OCI-LY1 (cell line): Measurements from ENCODE around the gene STAG1.

ENCODE experiments used
- H2AFZ ChIP-seq: fragments of 200-600 bp; sonication (generic), shearing (Covaris generic); 2 replicates; pipeline ENCODE4 v1.6.0; 2014; ENCODE audit warnings: antibody characterized with exemption, mild to moderate bottlenecking, low read length
- H3F3A ChIP-seq: fragments of 200-600 bp; sonication (generic), shearing (Covaris generic); 2 replicates; pipeline ENCODE4 v1.6.0; 2014; ENCODE audit warnings: mild to moderate bottlenecking, antibody characterized with exemption, low read length, moderate library complexity; ENCODE audit not compliant: insufficient read depth
- H3K27ac ChIP-seq: fragments of 200-600 bp; sonication (generic); 2 replicates; pipeline ENCODE4 v1.5.1; 2014; ENCODE audit warnings: low read length, mixed run types, mild to moderate bottlenecking, low read depth; ENCODE audit not compliant: poor library complexity, severe bottlenecking
- H3K27me3 ChIP-seq: fragments of 200-600 bp; sonication (generic); 2 replicates; pipeline ENCODE4 v1.6.0; 2014; ENCODE audit warnings: antibody characterized with exemption, mild to moderate bottlenecking, low read length, moderate library complexity; ENCODE audit not compliant: insufficient read depth
- H3K36me3 ChIP-seq: fragments of 200-600 bp; sonication (generic); 2 replicates; pipeline ENCODE4 v1.6.1; 2014; ENCODE audit warnings: mild to moderate bottlenecking, antibody characterized with exemption, low read length, moderate library complexity, mixed read lengths; ENCODE audit not compliant: insufficient read depth
- H3K4me1 ChIP-seq: fragments of 200-600 bp; sonication (generic); 2 replicates; pipeline ENCODE4 v1.5.1; 2014; ENCODE audit warnings: mild to moderate bottlenecking, low read length, moderate library complexity; ENCODE audit not compliant: insufficient read depth, severe bottlenecking
- H3K4me2 ChIP-seq: fragments of 200-600 bp; sonication (generic), shearing (Covaris generic); 2 replicates; pipeline ENCODE4 v1.6.1; 2014; ENCODE audit warnings: low read length
- H3K4me3 ChIP-seq: fragments of 200-600 bp; sonication (generic); 2 replicates; pipeline ENCODE4 v1.5.1; 2014; ENCODE audit warnings: low read length, low read depth, mild to moderate bottlenecking, mixed read lengths; ENCODE audit not compliant: poor library complexity, severe bottlenecking
- H3K79me2 ChIP-seq: fragments of 200-600 bp; shearing (Covaris generic); 2 replicates; pipeline ENCODE4 v1.6.1; 2016; ENCODE audit warnings: mixed run types, low read length, mixed read lengths; ENCODE audit not compliant: insufficient read depth
- H3K9ac ChIP-seq: fragments of 200-600 bp; sonication (generic), shearing (Covaris generic); 2 replicates; pipeline ENCODE4 v1.6.1; 2014; ENCODE audit warnings: mild to moderate bottlenecking, low read length, mixed read lengths
- H3K9me2 ChIP-seq: fragments of 200-600 bp; sonication (generic), shearing (Covaris generic); 2 replicates; pipeline ENCODE4 v1.6.1; 2014; ENCODE audit warnings: low read depth, mild to moderate bottlenecking, low read length, mixed read lengths
- H3K9me3 ChIP-seq: fragments of 200-600 bp; shearing (Covaris generic); 2 replicates; pipeline ENCODE4 v1.6.1; 2014; ENCODE audit warnings: low read length, mixed read lengths
- H4K20me1 ChIP-seq: fragments of 200-600 bp; sonication (generic), shearing (Covaris generic); 2 replicates; pipeline ENCODE4 v1.6.0; 2016; ENCODE audit warnings: mild to moderate bottlenecking, low read length; ENCODE audit not compliant: insufficient read depth
- CTCF ChIP-seq: fragments of 200-600 bp; sonication (generic), shearing (Covaris generic); IDR thresholded peaks from 2 replicates; pipeline ENCODE4 v1.5.1; 2017; ENCODE audit warnings: mild to moderate bottlenecking, antibody characterized with exemption, low read length, moderate library complexity, mixed read lengths
- EZH2 ChIP-seq: fragments of 200-600 bp; sonication (generic), shearing (Covaris generic); IDR thresholded peaks from 2 replicates; pipeline ENCODE4 v1.8.0; 2017; ENCODE audit warnings: borderline replicate concordance, mixed run types, mild to moderate bottlenecking, antibody characterized with exemption, low read length, moderate library complexity, mixed read lengths

Gene STAG1

GRCh38 chr3:136346486-136346885 is 405.7 kb downstream of the STAG1 start:
- Histone ChIP-seq H4K20me1 (no peaks in the 10 kb centered on the region), H3K9ac (no peak overlapping the region), H3K4me1 (no peaks in the 10 kb centered on the region), H3F3A (no peaks in the 10 kb centered on the region), H3K27ac (no peak overlapping the region), H3K79me2 (no peaks in the 10 kb centered on the region), H3K4me3 (no peak overlapping the region), H3K27me3 (no peaks in the 10 kb centered on the region), H3K36me3 (peaks cover 6% of the 10 kb centered on the region; the same call in 1 of the 2 replicates), H3K4me2 (no peak overlapping the region), H2AFZ (no peak overlapping the region), H3K9me3 (no peaks in the 10 kb centered on the region), H3K9me2 (no peaks in the 10 kb centered on the region)
- no peak for TF ChIP-seq CTCF
- no peak for TF ChIP-seq EZH2

GRCh38 chr3:136343873-136344555 is 408.2 kb downstream of the STAG1 start:
- peaks cover 26% of the 10 kb centered on the region for H3K36me3 ChIP-seq

GRCh38 chr3:136343446-136343845 is 408.7 kb downstream of the STAG1 start:
- H2AFZ ChIP-seq = no peak overlapping the region
- H3K36me3 ChIP-seq = peaks cover 32% of the 10 kb centered on the region
- TF ChIP-seq EZH2 (no peak), CTCF (no peak)
- H3K9me2 ChIP-seq = no peaks in the 10 kb centered on the region
- no peaks in the 10 kb centered on the region for H3K9me3 ChIP-seq
- H3K4me1 ChIP-seq = no peaks in the 10 kb centered on the region
- no peak overlapping the region for H3K9ac ChIP-seq
- no peaks in the 10 kb centered on the region for H4K20me1 ChIP-seq
- H3K4me3 ChIP-seq = no peak overlapping the region
- H3F3A ChIP-seq = no peaks in the 10 kb centered on the region
- no peaks in the 10 kb centered on the region for H3K79me2 ChIP-seq
- no peak overlapping the region for H3K27ac ChIP-seq
- no peak overlapping the region for H3K4me2 ChIP-seq
- H3K27me3 ChIP-seq = no peaks in the 10 kb centered on the region

More at GRCh38 chr3:136343873-136344555, 408.2 kb downstream of the STAG1 start:
- Histone ChIP-seq H2AFZ (no peak overlapping the region), H3K9me2 (no peaks in the 10 kb centered on the region), H3K9me3 (no peaks in the 10 kb centered on the region), H3K4me3 (no peak overlapping the region), H3K27ac (no peak overlapping the region), H3K9ac (no peak overlapping the region), H3K4me2 (no peak overlapping the region), H3F3A (no peaks in the 10 kb centered on the region), H3K79me2 (no peaks in the 10 kb centered on the region), H3K4me1 (no peaks in the 10 kb centered on the region), H4K20me1 (no peaks in the 10 kb centered on the region), H3K27me3 (no peaks in the 10 kb centered on the region)
- TF ChIP-seq CTCF = no peak
- TF ChIP-seq EZH2 = no peak
